HG02885 (cell line): ENCODE measurements around the gene TNC.

ENCODE experiments used
- ATAC-seq: cut with Tn5 transposase; IDR thresholded peaks from one replicate; pipeline ENCODE4 v1.9.1; 2021; ENCODE audit warnings: mild to moderate bottlenecking; ENCODE audit not compliant: unreplicated experiment, poor library complexity

TNC gene

DNA sequence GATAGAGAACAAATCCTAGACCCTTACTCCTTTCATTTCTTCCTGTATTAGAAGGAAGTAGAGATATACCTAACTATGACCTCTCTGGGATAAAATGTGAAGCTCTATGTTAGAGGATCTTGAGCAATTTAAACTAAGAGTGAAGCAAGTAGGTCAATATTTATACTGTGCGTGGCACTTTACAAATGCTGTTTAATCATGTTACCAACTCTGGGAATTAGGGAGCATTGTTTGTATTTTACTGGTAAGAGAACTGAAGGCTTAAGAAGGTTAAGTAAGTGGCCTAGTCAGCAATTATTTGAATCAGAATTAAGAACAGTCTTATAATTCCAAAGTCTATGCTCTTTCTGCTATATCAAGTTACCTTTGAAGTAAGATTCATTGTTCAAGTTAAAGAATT, 12.0 kb downstream of the TNC start:
- ATAC-seq = no peak

DNA sequence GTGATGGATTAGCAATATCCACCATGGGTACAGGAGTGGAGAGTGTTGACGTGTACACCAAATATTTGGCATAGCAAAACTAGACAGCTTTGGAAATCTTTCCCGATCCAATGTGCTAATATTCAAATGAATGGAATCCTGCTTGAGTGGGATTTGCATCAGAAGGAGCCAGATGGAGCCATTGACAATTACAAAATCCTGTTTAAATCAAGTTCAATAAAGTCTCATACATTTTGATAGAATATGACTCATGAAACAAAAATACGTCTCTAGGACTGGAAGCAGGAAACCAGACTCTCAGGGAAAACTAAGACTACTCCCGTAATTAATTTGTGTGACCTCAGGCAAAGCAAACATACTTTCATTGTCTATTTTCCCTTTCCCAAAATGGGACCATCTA, 13.0 kb downstream of the TNC start:
- no peak for ATAC-seq

DNA sequence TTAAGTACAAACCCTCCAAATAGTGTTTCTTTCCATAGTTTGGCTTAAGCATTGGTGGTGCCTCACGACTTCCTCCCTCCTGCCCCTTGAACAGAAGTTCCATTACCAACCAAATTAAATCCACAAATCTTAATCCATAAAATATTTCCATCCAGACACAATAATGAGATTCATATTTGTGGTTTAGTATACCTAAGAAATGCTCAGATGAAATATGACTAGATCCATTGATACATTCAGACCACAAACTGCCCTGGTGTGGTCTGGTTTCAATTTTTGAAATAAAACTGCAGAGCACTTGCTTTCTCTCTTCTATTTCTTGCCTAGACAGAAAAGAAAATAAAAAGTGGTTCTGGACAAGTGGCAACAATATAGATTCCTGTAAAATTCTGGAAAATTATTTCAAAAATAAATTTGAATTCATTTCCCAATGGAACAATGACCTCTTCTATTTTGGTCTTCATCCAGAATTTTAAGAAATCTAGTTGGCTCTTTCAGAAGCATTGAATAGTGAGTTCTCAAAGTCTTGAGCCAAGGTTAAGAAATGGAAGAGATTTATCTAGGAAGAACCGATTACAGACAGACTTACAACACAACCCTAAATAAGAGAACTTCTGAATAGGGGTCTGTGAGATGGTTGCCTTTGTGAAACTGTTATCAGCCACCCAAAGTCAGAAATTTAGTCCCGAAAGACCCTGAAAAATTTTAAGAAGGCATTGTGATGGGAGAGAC, 14.0 kb downstream of the TNC start:
- no peak for ATAC-seq

DNA sequence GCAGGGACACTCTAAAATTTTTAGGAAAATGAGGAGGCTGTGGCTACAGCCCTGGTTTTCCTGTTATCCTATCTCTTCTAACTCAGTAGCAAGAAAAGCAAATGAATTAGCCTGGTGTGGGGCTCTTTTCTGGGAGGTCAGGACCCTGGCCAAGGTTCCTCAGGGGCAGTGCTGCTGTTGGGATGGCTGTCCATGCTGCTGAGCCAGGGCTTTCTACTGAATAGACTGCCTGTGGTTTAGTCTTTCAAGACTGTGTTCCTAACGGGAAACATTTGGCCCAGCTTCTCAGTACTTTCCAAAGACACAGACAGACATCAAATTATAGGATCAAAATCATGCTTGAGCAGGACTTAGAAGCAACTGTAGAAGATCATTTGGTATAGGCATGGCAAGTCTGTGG, 18.1 kb downstream of the TNC start:
- ATAC-seq = no peak

DNA sequence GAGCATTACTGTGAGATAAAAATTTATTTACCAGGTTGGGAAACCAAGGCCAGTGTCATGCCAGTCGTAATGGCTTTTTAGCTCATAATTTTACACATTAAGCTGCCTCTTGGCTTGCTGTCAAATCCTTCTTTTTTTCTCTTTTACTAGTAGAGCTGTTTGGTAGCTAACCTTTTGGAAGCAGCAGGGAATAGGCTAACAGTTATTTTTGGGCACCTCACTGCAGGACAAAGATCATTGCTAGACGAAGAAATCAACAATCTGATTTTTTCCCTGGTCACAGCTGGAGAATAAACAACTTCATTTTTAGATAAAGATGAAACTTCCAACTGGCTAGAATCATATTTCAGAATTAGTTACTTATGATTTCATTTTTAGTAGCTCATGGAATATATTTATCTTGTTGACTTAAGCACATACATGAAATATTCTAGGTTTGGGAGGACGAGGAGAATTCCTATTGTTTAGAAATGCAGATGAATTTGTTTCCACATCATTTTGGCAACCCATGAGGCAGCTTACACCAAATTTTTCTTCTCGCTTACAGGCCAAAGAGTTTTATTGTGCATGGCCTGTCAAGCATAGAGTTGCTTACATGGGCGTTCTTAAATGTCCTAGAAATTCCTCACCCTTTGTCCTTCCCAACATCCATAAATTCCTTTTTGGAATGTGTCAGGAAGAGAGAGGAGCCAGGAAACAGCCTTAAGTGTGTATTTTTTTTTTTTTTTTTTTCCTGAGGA, 19.6 kb downstream of the TNC start:
- ATAC-seq = no peak

DNA sequence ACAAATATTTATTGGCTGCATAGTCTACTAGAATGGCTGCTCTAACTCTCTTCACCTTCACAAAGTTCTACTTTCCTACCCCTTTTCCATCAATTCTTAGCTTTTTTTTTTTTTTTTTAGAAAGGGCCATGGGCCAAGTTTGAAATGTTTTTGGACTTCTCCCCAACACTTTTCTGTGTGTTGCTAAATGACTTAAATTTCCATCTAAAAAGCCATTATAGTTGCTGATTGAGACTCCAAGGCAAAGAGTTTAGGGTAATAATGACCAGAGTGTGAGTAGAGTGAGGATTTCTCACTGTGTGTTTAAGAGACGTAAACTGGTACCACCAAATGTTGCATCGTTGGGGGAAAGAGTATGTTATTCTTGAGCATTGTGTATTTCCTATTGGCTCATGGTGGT, 24.4 kb downstream of the TNC start:
- ATAC-seq = no peak

DNA sequence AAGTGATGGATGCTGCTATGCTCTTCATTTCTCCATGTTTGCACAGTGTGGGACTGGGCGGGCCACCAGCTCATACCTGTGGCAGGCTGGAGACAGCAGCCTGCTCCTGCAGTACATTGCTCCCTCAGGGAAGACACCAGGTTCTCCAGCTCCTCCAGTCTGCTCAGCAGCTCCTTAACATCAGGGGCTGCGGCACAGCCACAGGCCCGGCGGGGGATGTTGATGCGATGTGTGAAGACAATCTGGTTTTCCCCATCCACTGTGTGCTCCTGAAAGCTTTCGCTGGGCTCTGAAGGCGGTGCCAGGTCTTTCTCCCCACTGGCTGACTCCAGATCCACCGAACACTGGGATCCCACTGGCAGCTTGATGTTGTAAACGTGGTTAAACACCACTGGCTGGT, 27.5 kb downstream of the TNC start:
- no peak for ATAC-seq

DNA sequence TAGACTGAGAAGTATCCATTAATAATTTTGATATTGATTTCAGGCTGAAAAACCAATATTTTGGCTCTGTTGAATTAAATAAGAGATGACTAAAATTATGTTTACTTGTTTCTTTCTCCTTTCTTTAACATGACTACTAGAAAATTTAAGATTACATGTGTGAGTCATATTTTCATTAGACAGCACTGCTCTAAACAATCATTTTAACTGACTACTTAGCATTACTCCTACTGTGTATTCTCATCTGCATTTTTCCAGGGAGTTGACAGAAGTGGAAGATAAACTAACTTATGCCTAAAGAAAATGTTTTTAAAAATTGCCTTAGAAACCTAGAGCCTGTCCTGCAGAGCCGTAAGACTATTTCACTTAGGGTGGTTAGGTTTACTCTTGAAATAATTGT, 29.1 kb downstream of the TNC start:
- ATAC-seq = no peak

DNA sequence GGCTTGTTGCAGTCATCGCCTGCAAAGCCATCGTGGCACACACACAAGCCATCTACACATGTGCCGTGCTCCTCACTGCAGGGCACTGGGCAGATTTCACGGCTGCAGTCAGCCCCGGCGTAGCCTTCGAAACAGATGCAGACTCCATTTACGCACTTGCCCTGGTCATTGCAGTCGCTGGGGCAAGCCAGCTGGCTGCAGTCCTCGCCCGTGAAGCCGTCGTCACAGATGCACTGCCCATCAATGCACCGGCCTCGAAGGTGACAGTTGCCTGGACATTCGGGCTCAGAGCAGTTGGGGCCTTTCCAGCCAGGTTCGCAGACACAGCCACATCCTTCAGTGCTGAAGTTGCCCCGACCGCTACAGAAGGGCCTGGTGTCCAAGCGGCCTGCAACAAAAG, 31.1 kb downstream of the TNC start:
- no peak for ATAC-seq

DNA sequence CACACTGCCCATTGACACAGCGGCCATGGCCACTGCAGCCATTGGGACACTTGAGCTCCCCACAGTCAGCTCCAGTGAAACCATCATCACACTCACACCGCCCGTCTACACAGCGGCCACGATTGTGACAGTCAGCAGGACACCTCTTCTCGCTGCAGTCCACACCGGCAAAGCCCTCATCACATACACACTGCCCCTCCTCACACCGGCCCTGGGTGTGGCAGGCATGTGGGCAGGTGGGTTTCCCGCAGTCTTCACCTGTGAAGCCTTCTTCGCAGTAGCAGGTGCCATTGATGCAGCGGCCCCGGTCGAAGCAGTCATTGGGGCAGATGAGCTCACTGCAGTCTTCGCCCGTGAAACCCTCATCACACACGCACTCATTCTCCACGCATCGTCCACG, 31.5 kb downstream of the TNC start:
- ATAC-seq = no peak

DNA sequence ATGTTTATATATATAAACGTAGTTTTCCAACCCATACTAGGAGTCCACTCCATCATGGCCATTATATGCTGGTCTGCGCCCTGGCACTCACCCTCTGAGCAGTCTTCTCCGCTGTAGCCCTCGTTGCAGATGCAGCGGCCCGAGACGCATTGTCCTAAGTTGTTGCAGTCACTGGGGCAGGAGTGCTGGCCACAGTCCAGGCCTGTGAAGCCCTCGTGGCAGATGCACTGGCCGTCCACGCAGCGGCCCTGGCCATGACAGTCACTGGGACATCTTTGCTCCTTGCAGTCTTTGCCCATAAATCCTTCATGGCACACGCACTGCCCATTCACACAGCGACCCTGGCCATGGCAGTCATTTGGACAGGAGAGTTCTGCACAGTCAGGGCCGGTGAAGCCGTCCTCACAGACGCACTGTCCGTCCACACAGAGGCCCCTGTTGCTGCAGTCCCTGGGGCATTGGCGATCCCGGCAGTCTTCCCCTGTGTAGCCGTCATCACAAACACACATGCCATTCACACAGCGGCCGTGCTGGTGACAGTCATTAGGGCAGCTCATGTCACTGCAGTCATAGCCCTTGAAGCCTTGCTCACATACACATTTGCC, 32.1 kb downstream of the TNC start:
- ATAC-seq = no peak

DNA sequence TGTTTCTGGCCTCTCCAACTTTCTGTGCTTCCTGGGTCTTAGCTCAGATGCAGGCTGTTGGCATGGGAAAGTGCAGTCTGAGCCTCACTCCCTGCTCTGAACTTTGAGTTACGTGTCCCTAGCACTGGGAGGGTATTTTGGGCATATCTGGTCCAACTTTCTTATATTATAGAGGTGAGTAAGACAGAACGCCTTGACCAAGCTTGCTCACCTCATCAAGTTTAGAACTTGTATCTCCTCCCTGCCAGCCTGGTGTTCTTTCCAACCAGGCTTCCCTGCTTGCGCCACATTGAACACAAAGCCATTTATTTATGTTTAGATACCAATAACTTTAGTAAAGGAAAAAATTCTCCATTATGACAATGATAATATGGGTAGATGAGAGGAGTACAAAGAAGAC, 33.2 kb downstream of the TNC start:
- no peak for ATAC-seq

DNA sequence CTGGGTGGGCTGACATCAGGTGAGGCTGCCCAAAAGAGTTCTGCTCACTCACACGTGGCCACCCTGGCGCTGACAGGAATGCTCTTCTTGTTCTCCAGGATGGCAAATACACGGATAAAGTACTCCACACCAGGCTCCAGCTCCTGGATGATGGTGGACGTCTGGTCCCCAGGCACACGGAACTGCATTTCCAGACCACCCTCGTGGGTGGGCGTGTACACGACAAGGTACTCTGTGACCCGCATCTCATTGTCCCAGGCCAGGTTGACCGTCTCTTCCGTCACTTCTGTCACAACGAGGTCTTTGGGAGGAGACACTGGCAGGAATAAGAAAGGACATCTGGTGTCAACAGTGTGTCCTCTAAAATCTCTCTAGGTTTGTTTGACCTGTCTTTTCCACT, 33.8 kb downstream of the TNC start:
- ATAC-seq = no peak

DNA sequence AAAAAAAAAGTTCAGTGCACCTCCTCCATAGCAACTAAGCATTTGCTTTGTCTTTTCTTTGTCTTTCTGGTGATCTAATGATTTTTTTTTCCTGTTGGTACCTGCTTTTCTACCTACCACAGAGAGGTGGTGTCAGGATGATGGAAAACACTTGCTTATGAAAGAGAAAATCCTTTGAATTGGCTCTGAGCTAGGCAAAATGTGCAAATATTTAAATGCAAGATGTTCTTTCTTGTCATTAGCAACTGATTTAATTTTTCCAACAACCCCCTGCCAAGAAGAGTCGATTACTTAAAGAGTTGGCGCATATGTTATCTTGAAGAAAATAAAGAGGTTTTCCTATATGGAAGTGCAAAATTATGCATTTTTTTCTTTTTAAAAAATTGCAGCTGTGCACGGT, 37.7 kb downstream of the TNC start:
- no peak for ATAC-seq

DNA sequence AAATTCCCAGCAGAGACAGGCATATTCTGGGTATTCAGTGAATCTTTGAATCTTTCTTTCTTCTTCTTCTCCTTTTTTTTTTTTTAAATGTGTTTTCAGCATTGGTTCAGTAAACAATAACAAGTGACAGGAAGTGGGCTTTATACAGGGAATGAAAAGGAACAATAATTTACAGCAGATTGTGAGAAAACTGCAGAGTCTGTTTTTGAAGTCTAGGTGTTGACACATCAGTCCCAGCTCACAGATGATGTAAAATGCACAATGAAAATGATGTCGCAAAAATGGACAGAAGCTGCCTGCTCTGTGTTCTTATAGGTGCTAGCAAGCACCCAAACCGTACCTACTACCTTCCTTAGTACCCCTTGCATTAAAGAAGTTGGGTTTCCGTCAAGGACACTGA, 38.8 kb downstream of the TNC start:
- ATAC-seq = no peak

DNA sequence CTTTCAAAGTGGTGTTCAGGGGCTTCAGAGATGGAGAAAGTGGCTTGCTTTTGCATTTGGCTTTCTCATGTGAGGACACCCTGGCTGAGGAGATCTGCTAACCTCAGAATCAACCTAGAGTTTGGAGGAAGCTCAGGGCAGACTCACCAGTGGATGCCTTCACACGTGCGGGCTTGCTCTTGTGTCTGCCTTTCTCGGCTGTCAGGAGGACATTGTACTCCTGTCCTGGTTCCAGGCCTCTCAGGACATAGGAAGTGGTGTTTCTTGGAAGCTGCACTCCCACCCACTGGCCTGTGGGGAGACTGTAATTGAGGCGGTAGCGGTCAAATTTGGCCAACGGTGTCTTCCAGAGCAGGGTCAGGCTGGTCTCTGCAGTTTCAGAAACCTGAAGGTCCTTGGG, 44.5 kb downstream of the TNC start:
- ATAC-seq = no peak

DNA sequence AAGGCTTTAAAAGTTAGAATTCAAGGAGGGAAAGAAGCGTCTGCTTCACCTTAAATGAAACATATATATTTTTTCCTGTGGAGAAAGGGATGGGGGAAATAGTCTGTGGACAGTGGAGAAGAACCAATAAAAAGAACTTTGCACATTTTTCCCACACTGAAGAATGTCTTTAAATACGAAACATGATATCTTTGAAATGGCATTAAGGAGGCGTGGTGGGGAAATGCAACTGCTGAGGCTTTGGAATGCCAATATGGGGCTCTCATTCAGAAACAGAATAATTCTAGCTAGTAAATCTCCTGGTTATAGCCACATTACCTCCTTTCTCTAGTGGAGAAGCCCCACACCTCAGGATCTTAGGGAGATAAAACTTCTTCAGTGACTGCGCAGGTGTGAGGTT, 46.8 kb downstream of the TNC start:
- ATAC-seq = no peak

DNA sequence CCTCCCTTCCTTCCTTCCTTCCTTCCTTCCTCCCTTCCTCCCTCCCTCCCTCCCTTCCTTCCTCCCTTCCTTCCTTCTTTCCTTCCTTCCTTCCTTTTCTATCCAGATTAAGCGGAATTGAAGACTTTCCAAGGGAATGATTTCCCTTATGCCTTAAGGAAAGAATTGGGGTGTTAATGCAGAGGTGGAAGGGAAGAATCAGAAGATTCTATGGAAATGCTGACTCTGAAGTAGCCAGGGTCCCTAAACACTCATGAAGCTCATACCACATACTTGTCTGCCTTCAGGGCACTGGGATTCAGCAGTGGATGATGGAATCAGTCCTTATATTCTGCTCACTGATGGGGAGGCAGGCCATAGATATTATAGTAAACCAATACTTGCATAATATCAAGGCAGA, 48.2 kb downstream of the TNC start:
- no peak for ATAC-seq

DNA sequence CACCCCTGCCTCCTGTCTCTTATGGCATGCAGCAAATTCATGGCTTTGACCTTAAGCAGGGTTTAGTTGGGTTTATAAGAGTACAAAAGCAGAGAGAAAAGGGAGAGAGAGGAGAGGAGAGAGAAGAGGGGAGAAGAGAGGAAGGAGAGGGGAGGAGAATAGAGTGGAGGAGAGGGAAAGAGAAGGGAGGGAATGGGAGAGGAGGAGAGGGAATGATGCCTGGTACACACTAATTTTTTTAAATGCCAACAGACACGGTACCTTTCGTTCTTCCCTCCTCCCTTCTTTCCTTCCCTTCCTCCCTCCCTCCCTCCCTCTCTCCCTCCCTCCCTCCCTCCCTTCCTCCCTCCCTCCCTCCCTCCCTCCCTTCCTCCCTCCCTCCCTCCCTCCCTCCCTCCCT, 48.7 kb downstream of the TNC start:
- ATAC-seq = no peak

DNA sequence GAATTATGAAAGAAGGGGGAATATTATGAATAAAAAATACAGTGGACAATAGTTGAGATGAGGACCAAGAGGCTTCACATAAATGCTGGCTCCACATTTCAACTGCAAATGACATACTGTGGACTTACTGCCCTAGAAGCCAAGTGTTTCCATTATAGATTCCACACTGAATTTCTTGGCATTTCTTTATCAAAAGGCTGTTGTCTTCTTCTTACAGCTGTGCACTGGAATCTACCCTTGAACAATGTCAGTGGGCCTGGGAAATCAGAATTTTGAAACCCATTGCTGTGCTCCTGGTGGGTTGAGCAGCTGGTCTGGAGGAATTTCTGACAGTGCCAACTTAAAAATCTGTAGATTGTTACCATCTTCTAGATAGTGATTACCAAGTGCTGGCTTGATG, 49.9 kb downstream of the TNC start:
- ATAC-seq = no peak

DNA sequence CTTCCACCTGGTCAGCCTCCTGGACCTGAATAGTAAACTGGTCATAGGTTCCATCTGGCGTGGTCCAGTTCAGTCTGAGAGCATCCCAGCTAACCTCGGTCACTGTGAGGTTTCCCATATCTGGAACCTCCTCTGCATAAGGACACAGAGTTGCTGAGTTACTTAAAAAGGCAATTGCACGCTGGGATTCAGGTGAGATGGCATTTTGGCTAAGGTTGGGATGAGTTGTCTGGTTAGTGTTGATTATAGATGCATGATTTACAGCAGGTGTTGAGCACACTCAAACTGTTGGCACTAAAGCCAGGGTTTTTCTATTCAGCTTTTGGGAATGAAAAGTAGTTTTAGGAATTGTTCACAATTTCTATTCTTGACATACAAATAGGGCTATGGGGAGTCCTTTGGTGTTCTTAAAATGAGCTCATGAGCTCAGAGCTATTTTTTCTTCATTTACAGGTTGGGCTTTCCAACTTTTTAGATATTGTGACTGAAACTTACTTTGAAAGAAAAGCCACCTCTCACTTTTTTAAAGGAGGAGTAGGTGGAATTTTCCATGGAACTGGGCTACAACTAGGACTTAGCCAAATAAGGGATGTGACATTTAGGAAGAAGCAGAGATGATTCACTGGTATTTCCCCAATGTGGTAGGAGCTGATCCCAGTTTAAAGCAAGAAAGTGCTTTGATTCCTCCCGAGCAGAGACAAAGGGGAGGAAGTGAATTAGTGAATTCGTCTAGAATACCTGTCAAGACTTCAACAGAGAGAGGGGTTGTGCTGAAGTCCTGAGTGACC, 54.7 kb downstream of the TNC start:
- no peak for ATAC-seq
